Measurements from ENCODE around the gene MEGF6. TPM values are rescaled to one million over a fixed set of nuclear protein-coding genes. Genes with fewer than 3 reads are reported as not detected.

The MEGF6 gene
- total RNA-seq, 1 donor: 85.4 TPM

DNA sequence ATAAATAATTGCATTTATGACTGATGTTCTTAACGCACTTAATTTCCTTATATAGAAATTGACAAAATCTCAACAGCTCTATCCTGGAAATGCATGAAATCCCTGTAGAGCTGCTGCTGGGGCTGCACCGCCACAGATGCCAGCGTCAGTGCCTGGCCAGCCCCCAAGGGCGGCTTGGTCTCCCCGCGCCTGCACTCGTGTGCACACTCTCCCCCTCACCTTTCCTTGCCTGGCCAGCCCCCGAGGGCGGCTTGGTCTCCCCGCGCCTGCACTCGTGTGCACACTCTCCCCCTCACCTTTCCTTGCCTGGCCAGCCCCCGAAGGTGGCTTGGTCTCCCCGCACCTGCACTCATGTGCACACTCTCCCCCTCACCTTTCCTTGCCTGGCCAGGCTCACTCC lies 24.8 kb upstream of the MEGF6 start:
- Histone ChIP-seq H4K20me1 (ENCODE audit: insufficient read depth, low read length) (no peaks in the 10 kb centered on the region), H3K4me3 (ENCODE audit: insufficient read depth, low read length) (no peak overlapping the region), H3K4me1 (ENCODE audit: insufficient read depth, low read length) (no peaks in the 10 kb centered on the region), H2AFZ (ENCODE audit: low read length) (no peak overlapping the region), H3K9me3 (ENCODE audit: low read depth, low read length) (no peaks in the 10 kb centered on the region), H3K79me2 (ENCODE audit: insufficient read depth, low read length) (no peaks in the 10 kb centered on the region), H3K27ac (ENCODE audit: low read depth, low read length) (no peak overlapping the region), H3K36me3 (ENCODE audit: insufficient read depth, low read length) (peaks cover 41% of the 10 kb centered on the region), H3K4me2 (ENCODE audit: insufficient read depth, low read length) (no peak overlapping the region), H3K27me3 (ENCODE audit: insufficient read depth, low read length) (no peaks in the 10 kb centered on the region)
- DNase-seq (ENCODE audit: insufficient read length, low spot score, missing footprints): no peak
- TF ChIP-seq, protein P1, sequence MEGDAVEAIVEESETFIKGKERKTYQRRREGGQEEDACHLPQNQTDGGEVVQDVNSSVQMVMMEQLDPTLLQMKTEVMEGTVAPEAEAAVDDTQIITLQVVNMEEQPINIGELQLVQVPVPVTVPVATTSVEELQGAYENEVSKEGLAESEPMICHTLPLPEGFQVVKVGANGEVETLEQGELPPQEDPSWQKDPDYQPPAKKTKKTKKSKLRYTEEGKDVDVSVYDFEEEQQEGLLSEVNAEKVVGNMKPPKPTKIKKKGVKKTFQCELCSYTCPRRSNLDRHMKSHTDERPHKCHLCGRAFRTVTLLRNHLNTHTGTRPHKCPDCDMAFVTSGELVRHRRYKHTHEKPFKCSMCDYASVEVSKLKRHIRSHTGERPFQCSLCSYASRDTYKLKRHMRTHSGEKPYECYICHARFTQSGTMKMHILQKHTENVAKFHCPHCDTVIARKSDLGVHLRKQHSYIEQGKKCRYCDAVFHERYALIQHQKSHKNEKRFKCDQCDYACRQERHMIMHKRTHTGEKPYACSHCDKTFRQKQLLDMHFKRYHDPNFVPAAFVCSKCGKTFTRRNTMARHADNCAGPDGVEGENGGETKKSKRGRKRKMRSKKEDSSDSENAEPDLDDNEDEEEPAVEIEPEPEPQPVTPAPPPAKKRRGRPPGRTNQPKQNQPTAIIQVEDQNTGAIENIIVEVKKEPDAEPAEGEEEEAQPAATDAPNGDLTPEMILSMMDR (IDR thresholded peaks at IDR 0.05; ENCODE audit: extremely low read depth, low read depth, low read length): no peak

DNA sequence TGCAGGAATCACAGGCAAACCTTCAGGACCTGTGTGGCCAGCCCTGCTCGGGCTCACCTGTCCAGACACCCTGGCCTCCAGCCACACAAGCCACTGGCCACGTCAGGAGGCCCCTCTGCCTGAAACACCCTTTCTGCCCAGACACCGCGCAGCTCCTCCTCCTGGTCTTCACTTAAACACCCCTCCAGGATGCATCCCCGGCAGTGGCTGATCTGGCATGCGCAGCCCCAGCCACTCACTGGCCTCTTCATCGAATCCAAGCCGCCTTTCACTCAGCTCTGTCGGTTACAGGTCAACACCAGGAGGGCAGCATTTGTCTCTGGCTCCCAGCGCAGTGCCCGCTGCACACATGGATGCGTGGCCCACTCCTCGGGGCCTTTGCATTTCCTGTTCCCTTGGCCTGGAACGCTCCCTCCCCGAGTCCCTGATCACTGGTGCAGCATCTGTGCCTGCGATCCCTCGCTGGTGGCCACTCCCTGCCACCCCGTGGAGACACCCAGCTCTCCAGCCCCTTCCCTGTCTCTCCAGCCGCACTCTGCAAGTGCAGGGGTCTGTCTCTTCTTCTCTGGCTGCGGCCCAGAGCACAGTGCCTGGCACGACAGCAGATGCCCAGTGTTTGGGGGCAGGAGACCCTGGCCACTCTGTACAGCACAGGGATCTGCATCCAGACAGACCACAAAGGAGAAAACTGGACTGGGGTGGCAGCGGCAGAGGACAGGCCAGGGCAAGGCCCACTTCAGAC lies 22.9 kb upstream of the MEGF6 start:
- H3K36me3 ChIP-seq (ENCODE audit: insufficient read depth, low read length): peaks cover 45% of the 10 kb centered on the region

DNA sequence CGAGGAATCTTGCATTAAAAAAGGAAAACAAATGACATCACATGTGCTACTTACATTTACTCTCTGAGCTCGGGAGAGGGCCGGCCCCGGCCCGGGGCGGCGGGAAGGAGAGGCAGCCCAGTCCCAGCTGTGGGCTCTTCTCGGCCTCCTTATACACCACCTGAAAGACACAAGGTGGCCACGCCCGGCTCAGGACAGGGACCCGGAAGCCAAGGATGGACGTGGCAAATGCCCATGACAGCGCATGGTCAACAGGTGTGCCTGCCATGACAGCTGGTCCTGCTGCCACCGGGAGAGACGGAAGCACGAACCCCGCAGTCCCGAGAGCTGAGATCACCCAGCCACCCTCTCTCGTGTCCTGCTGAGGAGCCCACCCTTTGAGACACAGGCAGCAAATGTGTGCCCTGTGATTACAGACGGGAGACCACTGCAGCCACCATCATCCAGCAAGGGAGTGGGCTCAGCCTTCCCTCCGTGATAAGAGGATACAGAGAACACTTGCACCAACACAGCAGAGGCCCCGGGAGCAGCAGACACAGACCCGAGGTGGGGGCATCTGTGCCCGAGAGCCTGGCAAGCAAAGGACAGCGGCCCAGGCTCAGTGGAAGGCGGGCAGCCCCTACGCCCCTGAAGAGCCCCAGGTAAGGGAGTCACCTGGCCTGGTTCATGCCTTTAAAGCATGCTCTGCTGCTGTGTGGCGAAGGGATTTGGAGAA lies 22.2 kb upstream of the MEGF6 start:
- Histone ChIP-seq H3K4me3 (ENCODE audit: insufficient read depth, low read length) (no peak overlapping the region), H3K79me2 (ENCODE audit: insufficient read depth, low read length) (no peaks in the 10 kb centered on the region), H3K9me3 (ENCODE audit: low read depth, low read length) (no peaks in the 10 kb centered on the region), H3K4me2 (ENCODE audit: insufficient read depth, low read length) (no peak overlapping the region), H3K27ac (ENCODE audit: low read depth, low read length) (no peak overlapping the region), H3K27me3 (ENCODE audit: insufficient read depth, low read length) (no peaks in the 10 kb centered on the region), H2AFZ (ENCODE audit: low read length) (no peak overlapping the region), H3K36me3 (ENCODE audit: insufficient read depth, low read length) (peaks cover 47% of the 10 kb centered on the region), H3K4me1 (ENCODE audit: insufficient read depth, low read length) (no peaks in the 10 kb centered on the region), H4K20me1 (ENCODE audit: insufficient read depth, low read length) (no peaks in the 10 kb centered on the region)
- DNase-seq (ENCODE audit: insufficient read length, low spot score, missing footprints): no peak
- TF ChIP-seq, protein P1 (IDR thresholded peaks at IDR 0.05; ENCODE audit: extremely low read depth, low read depth, low read length): no peak

More for the DNA sequence above, 22.9 kb upstream of the MEGF6 start:
- no peaks in the 10 kb centered on the region for H3K27me3 ChIP-seq (ENCODE audit: insufficient read depth, low read length)
- H3K9me3 ChIP-seq (ENCODE audit: low read depth, low read length): no peaks in the 10 kb centered on the region
- H4K20me1 ChIP-seq (ENCODE audit: insufficient read depth, low read length): no peaks in the 10 kb centered on the region
- TF ChIP-seq, protein P1 (IDR thresholded peaks at IDR 0.05; ENCODE audit: extremely low read depth, low read depth, low read length): no peak
- no peak overlapping the region for H3K4me3 ChIP-seq (ENCODE audit: insufficient read depth, low read length)
- H3K27ac ChIP-seq (ENCODE audit: low read depth, low read length): no peak overlapping the region
- no peaks in the 10 kb centered on the region for H3K4me1 ChIP-seq (ENCODE audit: insufficient read depth, low read length)
- peak; percentile 35 for DNase-seq (ENCODE audit: insufficient read length, low spot score, missing footprints)
- no peak overlapping the region for H3K4me2 ChIP-seq (ENCODE audit: insufficient read depth, low read length)
- no peaks in the 10 kb centered on the region for H3K79me2 ChIP-seq (ENCODE audit: insufficient read depth, low read length)
- H2AFZ ChIP-seq (ENCODE audit: low read length): no peak overlapping the region

- TF ChIP-seq, protein P1 (IDR thresholded peaks at IDR 0.05; ENCODE audit: extremely low read depth, low read depth, low read length): no peak
Observed at GRCh38 chr1:3632716-3633343, 21.5 kb upstream of the MEGF6 start.

More at GRCh38 chr1:3632716-3633343, 21.5 kb upstream of the MEGF6 start:
- Histone ChIP-seq H2AFZ (ENCODE audit: low read length) (no peak overlapping the region), H3K4me1 (ENCODE audit: insufficient read depth, low read length) (no peaks in the 10 kb centered on the region), H3K9me3 (ENCODE audit: low read depth, low read length) (no peaks in the 10 kb centered on the region), H3K27me3 (ENCODE audit: insufficient read depth, low read length) (no peaks in the 10 kb centered on the region), H3K4me3 (ENCODE audit: insufficient read depth, low read length) (no peak overlapping the region), H3K27ac (ENCODE audit: low read depth, low read length) (no peak overlapping the region), H3K4me2 (ENCODE audit: insufficient read depth, low read length) (no peak overlapping the region), H4K20me1 (ENCODE audit: insufficient read depth, low read length) (no peaks in the 10 kb centered on the region), H3K79me2 (ENCODE audit: insufficient read depth, low read length) (no peaks in the 10 kb centered on the region), H3K36me3 (ENCODE audit: insufficient read depth, low read length) (peaks cover 47% of the 10 kb centered on the region)
- peak; percentile 83 for DNase-seq (ENCODE audit: insufficient read length, low spot score, missing footprints)
